ENCODE results near the gene COQ2. TPM values are rescaled to one million over a fixed set of nuclear protein-coding genes. Genes with fewer than 3 reads are reported as not detected.
"Not testable (repeated sequence)": the region's sequence is repeated elsewhere in the genome, so short reads cannot be mapped to it uniquely, and the experiment has no call there.

Gene COQ2
- 18.5 TPM for polyA plus RNA-seq (2013)

- DNase-seq = peak; percentile 95
- Histone ChIP-seq H3K9me3 (ENCODE audit: control extremely low read depth in 1 of 5, control insufficient read depth in 4 of 5, insufficient read depth in 2 of 5, low read depth in 1 of 5, low read length in 4 of 5) (peaks cover 0 to 1% (median 0%) of the 10 kb centered on the region in 5 experiments), H3K27me3 (replicated peaks in 2 of 5; ENCODE audit: control insufficient read depth in 4 of 5, insufficient read depth in 5 of 5, low read length in 4 of 5) (no peaks in the 10 kb centered on the region), H3K27ac (ENCODE audit: insufficient read depth in 1 of 2, low read depth in 1 of 2, low read length in 2 of 2, poor library complexity in 1 of 2, severe bottlenecking in 2 of 2) (peak within 1 kb of the TSS; percentile 94 to 96), H3K4me3 (ENCODE audit: control insufficient read depth in 1 of 7, extremely low read depth in 1 of 7, insufficient read depth in 4 of 7, low read depth in 2 of 7, low read length in 6 of 7) (peak within 1 kb of the TSS; percentile 68 to 88 (median 84)), H3K36me3 (ENCODE audit: control insufficient read depth in 4 of 4, insufficient read depth in 4 of 4, low read length in 3 of 4) (no peaks in the 10 kb centered on the region), H3K4me1 (ENCODE audit: control extremely low read depth in 1 of 4, control insufficient read depth in 4 of 4, insufficient read depth in 4 of 4, low read length in 3 of 4) (peaks cover 19 to 51% (median 39%) of the 10 kb centered on the region in 4 experiments)
- CTCF ChIA-PET = interaction anchor here (0.8 to 6.3 kb wide), 23 partner anchors 8 to 239 kb away, joined by 3 to 50 read pairs (median 4); partner anchors contain the start of genes HELQ and MRPS18C
- POLR2A ChIA-PET = interaction anchor here (0.8 to 2.2 kb wide), 7 partner anchors 12 to 855 kb away, joined by 3 to 7 read pairs (median 4); partner anchors contain the start of gene THAP9
- under 1% methylated on average over 56 of the region's 76 CpGs for WGBS (ENCODE audit: insufficient coverage)
These were observed at the start of gene COQ2 for GRCh38 chr4:83284193-83285054. TSS of gene COQ2 (minus strand) at chr4:83284798. CDS start at chr4:83284764, 34 bp downstream.

GRCh38 chr4:83331956-83332355 lies 47.4 kb upstream of the COQ2 start:
- WGBS (ENCODE audit: insufficient coverage) = no CpG with 5 or more reads among the region's 3 CpGs
- Histone ChIP-seq H3K9me3 (ENCODE audit: control extremely low read depth in 1 of 5, control insufficient read depth in 4 of 5, insufficient read depth in 2 of 5, low read depth in 1 of 5, low read length in 4 of 5) (no peaks in the 10 kb centered on the region), H3K27me3 (replicated peaks in 2 of 5; ENCODE audit: control insufficient read depth in 4 of 5, insufficient read depth in 5 of 5, low read length in 4 of 5) (peaks cover 0 to 4% (median 0%) of the 10 kb centered on the region in 5 experiments), H3K4me1 (ENCODE audit: control extremely low read depth in 1 of 4, control insufficient read depth in 4 of 4, insufficient read depth in 4 of 4, low read length in 3 of 4) (peaks cover 2 to 48% (median 33%) of the 10 kb centered on the region in 4 experiments), H3K27ac (ENCODE audit: insufficient read depth in 1 of 2, low read depth in 1 of 2, low read length in 2 of 2, poor library complexity in 1 of 2, severe bottlenecking in 2 of 2) (no peak overlapping the region), H3K36me3 (ENCODE audit: control insufficient read depth in 4 of 4, insufficient read depth in 4 of 4, low read length in 3 of 4) (no peaks in the 10 kb centered on the region), H3K4me3 (ENCODE audit: control insufficient read depth in 1 of 7, extremely low read depth in 1 of 7, insufficient read depth in 4 of 7, low read depth in 2 of 7, low read length in 6 of 7) (no peak overlapping the region)
- CTCF ChIA-PET = interaction anchor here (0.8 to 1.5 kb wide), 6 partner anchors 10 to 222 kb away, joined by 3 to 5 read pairs (median 3); no protein-coding TSS in a partner anchor
- DNase-seq = peak in 2 of 3 donors; percentile 48 to 66
- POLR2A ChIA-PET = no interaction called here

GRCh38 chr4:83329521-83330110 lies 45.0 kb upstream of the COQ2 start:
- DNase-seq = peak in 2 of 3 donors; percentile 34 to 36
- Histone ChIP-seq H3K27me3 (replicated peaks in 2 of 5; ENCODE audit: control insufficient read depth in 4 of 5, insufficient read depth in 5 of 5, low read length in 4 of 5) (peaks cover 0 to 4% (median 0%) of the 10 kb centered on the region in 5 experiments), H3K27ac (ENCODE audit: insufficient read depth in 1 of 2, low read depth in 1 of 2, low read length in 2 of 2, poor library complexity in 1 of 2, severe bottlenecking in 2 of 2) (no peak overlapping the region), H3K9me3 (ENCODE audit: control extremely low read depth in 1 of 5, control insufficient read depth in 4 of 5, insufficient read depth in 2 of 5, low read depth in 1 of 5, low read length in 4 of 5) (no peaks in the 10 kb centered on the region), H3K4me1 (ENCODE audit: control extremely low read depth in 1 of 4, control insufficient read depth in 4 of 4, insufficient read depth in 4 of 4, low read length in 3 of 4) (peaks cover 0 to 42% (median 29%) of the 10 kb centered on the region in 4 experiments), H3K36me3 (ENCODE audit: control insufficient read depth in 4 of 4, insufficient read depth in 4 of 4, low read length in 3 of 4) (no peaks in the 10 kb centered on the region), H3K4me3 (ENCODE audit: control insufficient read depth in 1 of 7, extremely low read depth in 1 of 7, insufficient read depth in 4 of 7, low read depth in 2 of 7, low read length in 6 of 7) (no peak overlapping the region)
- ChIA-PET POLR2A (interaction anchor here (1.4 kb wide), 1 partner anchor 45 kb away, joined by 6 read pairs; the partner anchor contains the start of gene COQ2), CTCF (interaction anchor here (0.5 to 2.9 kb wide), 11 partner anchors 8 to 255 kb away, joined by 3 to 20 read pairs (median 5); partner anchors contain the start of gene COQ2)
- WGBS (ENCODE audit: insufficient coverage) = 54% methylated on average over 3 of the region's 5 CpGs

- ChIA-PET POLR2A (interaction anchor here (1.4 kb wide), 1 partner anchor 44 kb away, joined by 6 read pairs; the partner anchor contains the start of gene COQ2), CTCF (interaction anchor here (0.5 to 2.9 kb wide), 11 partner anchors 9 to 255 kb away, joined by 3 to 20 read pairs (median 5); partner anchors contain the start of gene COQ2)
- no peaks in the 10 kb centered on the region for H3K27me3 ChIP-seq (replicated peaks in 2 of 5; ENCODE audit: control insufficient read depth in 4 of 5, insufficient read depth in 5 of 5, low read length in 4 of 5)
- H3K36me3 ChIP-seq (ENCODE audit: control insufficient read depth in 4 of 4, insufficient read depth in 4 of 4, low read length in 3 of 4) = no peaks in the 10 kb centered on the region
- H3K4me3 ChIP-seq (ENCODE audit: control insufficient read depth in 1 of 7, extremely low read depth in 1 of 7, insufficient read depth in 4 of 7, low read depth in 2 of 7, low read length in 6 of 7) = no peak overlapping the region
- WGBS (ENCODE audit: insufficient coverage) = 57% methylated on average over 6 of the region's 7 CpGs
- peaks cover 0 to 32% (median 20%) of the 10 kb centered on the region in 4 experiments for H3K4me1 ChIP-seq (ENCODE audit: control extremely low read depth in 1 of 4, control insufficient read depth in 4 of 4, insufficient read depth in 4 of 4, low read length in 3 of 4)
- peak in 1 of 3 donors; percentile 37 for DNase-seq
- no peaks in the 10 kb centered on the region for H3K9me3 ChIP-seq (ENCODE audit: control extremely low read depth in 1 of 5, control insufficient read depth in 4 of 5, insufficient read depth in 2 of 5, low read depth in 1 of 5, low read length in 4 of 5)
- no peak overlapping the region for H3K27ac ChIP-seq (ENCODE audit: insufficient read depth in 1 of 2, low read depth in 1 of 2, low read length in 2 of 2, poor library complexity in 1 of 2, severe bottlenecking in 2 of 2)
These were observed 44.1 kb upstream of the COQ2 start for GRCh38 chr4:83328521-83329187.

GRCh38 chr4:83326546-83326945 lies 41.9 kb upstream of the COQ2 start:
- H3K27ac ChIP-seq (ENCODE audit: insufficient read depth in 1 of 2, low read depth in 1 of 2, low read length in 2 of 2, poor library complexity in 1 of 2, severe bottlenecking in 2 of 2) = no peak overlapping the region
- POLR2A ChIA-PET = interaction anchor here (1.1 kb wide), 1 partner anchor 42 kb away, joined by 4 read pairs; the partner anchor contains the start of gene COQ2
- no peaks in the 10 kb centered on the region for H3K27me3 ChIP-seq (replicated peaks in 2 of 5; ENCODE audit: control insufficient read depth in 4 of 5, insufficient read depth in 5 of 5, low read length in 4 of 5)

GRCh38 chr4:83325306-83325705 lies 40.7 kb upstream of the COQ2 start:
- POLR2A ChIA-PET; H3K27ac ChIP-seq (ENCODE audit: insufficient read depth in 1 of 2, low read depth in 1 of 2, low read length in 2 of 2, poor library complexity in 1 of 2, severe bottlenecking in 2 of 2): not testable (repeated sequence)

More at GRCh38 chr4:83326546-83326945, 41.9 kb upstream of the COQ2 start:
- DNase-seq = no peak
- peaks cover 10 to 41% (median 23%) of the 10 kb centered on the region in 4 experiments for H3K4me1 ChIP-seq (ENCODE audit: control extremely low read depth in 1 of 4, control insufficient read depth in 4 of 4, insufficient read depth in 4 of 4, low read length in 3 of 4)
- 93% methylated on average over 8 of the region's 8 CpGs for WGBS (ENCODE audit: insufficient coverage)
- H3K9me3 ChIP-seq (ENCODE audit: control extremely low read depth in 1 of 5, control insufficient read depth in 4 of 5, insufficient read depth in 2 of 5, low read depth in 1 of 5, low read length in 4 of 5) = no peaks in the 10 kb centered on the region
- no peaks in the 10 kb centered on the region for H3K36me3 ChIP-seq (ENCODE audit: control insufficient read depth in 4 of 4, insufficient read depth in 4 of 4, low read length in 3 of 4)
- no peak overlapping the region for H3K4me3 ChIP-seq (ENCODE audit: control insufficient read depth in 1 of 7, extremely low read depth in 1 of 7, insufficient read depth in 4 of 7, low read depth in 2 of 7, low read length in 6 of 7)
- CTCF ChIA-PET = interaction anchor here (0.7 to 1.4 kb wide), 4 partner anchors 14 to 42 kb away, joined by 3 to 5 read pairs (median 4); partner anchors contain the start of gene COQ2

More at GRCh38 chr4:83325306-83325705, 40.7 kb upstream of the COQ2 start:
- H3K9me3 ChIP-seq (ENCODE audit: control extremely low read depth in 1 of 5, control insufficient read depth in 4 of 5, insufficient read depth in 2 of 5, low read depth in 1 of 5, low read length in 4 of 5); H3K4me3 ChIP-seq (ENCODE audit: control insufficient read depth in 1 of 7, extremely low read depth in 1 of 7, insufficient read depth in 4 of 7, low read depth in 2 of 7, low read length in 6 of 7); H3K36me3 ChIP-seq (ENCODE audit: control insufficient read depth in 4 of 4, insufficient read depth in 4 of 4, low read length in 3 of 4); H3K27me3 ChIP-seq (replicated peaks in 2 of 5; ENCODE audit: control insufficient read depth in 4 of 5, insufficient read depth in 5 of 5, low read length in 4 of 5); DNase-seq: not testable (repeated sequence)
- CTCF ChIA-PET = interaction anchor here (1.3 to 1.4 kb wide), 2 partner anchors 15 to 42 kb away, joined by 3 read pairs; no protein-coding TSS in a partner anchor
- 100% methylated on average over 1 of the region's 4 CpGs for WGBS (ENCODE audit: insufficient coverage)
- H3K4me1 ChIP-seq (ENCODE audit: control extremely low read depth in 1 of 4, control insufficient read depth in 4 of 4, insufficient read depth in 4 of 4, low read length in 3 of 4) = peaks cover 11 to 52% (median 32%) of the 10 kb centered on the region in 4 experiments
